GOT3 (cell line): ENCODE results near the gene SIT1.

Experiments
- DNase-seq: peaks from one replicate; lab custom pipeline; 2025; ENCODE audit warnings: mixed read lengths; lab: John Stamatoyannopoulos, UW

Gene SIT1

GRCh38 chr9:35682520-35683315 lies 32.0 kb upstream of the SIT1 start:
- no peak for DNase-seq

DNA sequence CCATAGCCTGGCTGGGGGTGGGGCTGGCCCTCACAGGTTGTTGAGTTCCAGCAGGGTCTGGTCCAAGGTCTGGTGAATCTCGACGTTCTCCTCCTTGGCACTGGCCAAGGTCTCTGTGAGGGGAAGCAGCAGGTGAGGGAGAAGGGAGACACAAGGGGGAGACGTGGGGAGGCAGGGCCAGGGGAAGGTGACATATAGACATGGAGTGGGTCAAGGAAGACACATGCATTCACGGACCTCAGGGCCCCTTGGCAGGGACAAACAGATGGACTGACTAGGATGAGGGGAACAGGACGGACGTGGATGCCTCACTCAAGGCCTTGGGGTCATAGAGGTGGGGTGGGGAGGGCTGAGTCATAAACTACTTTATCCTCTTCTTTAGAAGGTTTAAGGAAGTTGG lies 31.3 kb upstream of the SIT1 start:
- DNase-seq, result no peak

DNA sequence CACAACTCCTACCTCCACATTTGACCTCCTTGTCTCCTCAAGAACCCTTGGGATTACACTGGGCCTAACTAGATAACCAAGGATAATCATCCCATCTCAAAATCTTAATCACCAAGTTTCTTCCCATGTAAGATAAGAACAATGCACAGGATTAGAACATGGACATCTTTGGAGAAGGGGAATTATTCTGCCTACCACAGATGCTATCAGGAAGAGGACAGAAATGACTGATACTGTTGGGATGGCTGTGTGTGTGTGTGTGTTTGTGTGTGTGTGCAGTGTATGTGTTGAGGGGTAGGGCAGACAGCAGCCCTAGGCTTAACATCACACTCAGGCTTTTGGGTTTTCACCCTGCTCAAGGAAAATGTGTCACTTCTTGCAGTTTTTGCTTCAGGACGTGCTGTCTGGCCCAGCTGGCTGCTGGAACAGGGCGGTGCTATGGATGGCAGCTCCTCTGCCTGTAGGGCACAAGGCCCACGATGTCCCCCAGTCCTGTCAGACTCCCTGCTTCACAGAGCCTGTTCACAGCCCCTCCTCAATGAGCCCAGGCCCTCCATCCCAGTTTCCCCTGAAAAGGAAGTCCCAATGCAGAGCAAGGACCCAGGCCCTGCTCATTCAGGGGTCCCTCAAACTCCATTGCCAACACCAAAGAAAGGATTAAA lies 30.7 kb upstream of the SIT1 start:
- no peak for DNase-seq

GRCh38 chr9:35680331-35681105 lies 29.8 kb upstream of the SIT1 start:
- no peak for DNase-seq

DNA sequence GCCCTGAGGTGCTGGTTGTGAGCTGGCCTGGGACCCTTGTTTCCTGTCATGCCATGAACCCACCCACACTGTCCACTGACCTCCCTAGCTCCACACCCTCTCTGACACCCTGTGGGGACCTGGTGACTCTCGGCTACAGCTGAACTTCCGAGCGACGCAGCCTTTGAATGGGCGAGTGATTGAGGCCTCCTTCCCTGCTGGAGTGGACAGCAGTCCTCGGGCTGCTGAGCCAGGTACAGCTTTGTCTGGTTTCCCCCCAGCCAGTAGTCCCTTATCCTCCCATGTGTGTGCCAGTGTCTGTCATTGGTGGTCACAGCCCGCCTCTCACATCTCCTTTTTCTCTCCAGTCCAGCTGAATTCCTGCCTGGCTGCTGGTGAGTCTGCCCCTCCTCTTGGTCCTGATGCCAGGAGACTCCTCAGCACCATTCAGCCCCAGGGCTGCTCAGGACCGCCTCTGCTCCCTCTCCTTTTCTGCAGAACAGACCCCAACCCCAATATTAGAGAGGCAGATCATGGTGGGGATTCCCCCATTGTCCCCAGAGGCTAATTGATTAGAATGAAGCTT lies 29.1 kb upstream of the SIT1 start:
- no peak for DNase-seq

GRCh38 chr9:35679091-35679490 lies 28.4 kb upstream of the SIT1 start:
- no peak for DNase-seq

- no peak for DNase-seq
Measured at GRCh38 chr9:35675732-35676392, 25.1 kb upstream of the SIT1 start.

- DNase-seq, result no peak
Measured at GRCh38 chr9:35675204-35675603, 24.5 kb upstream of the SIT1 start.

DNA sequence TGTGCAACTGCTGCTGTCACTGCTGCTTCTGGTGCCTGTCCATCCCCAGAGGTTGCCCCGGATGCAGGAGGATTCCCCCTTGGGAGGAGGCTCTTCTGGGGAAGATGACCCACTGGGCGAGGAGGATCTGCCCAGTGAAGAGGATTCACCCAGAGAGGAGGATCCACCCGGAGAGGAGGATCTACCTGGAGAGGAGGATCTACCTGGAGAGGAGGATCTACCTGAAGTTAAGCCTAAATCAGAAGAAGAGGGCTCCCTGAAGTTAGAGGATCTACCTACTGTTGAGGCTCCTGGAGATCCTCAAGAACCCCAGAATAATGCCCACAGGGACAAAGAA lies 23.3 kb upstream of the SIT1 start:
- no peak for DNase-seq

DNA sequence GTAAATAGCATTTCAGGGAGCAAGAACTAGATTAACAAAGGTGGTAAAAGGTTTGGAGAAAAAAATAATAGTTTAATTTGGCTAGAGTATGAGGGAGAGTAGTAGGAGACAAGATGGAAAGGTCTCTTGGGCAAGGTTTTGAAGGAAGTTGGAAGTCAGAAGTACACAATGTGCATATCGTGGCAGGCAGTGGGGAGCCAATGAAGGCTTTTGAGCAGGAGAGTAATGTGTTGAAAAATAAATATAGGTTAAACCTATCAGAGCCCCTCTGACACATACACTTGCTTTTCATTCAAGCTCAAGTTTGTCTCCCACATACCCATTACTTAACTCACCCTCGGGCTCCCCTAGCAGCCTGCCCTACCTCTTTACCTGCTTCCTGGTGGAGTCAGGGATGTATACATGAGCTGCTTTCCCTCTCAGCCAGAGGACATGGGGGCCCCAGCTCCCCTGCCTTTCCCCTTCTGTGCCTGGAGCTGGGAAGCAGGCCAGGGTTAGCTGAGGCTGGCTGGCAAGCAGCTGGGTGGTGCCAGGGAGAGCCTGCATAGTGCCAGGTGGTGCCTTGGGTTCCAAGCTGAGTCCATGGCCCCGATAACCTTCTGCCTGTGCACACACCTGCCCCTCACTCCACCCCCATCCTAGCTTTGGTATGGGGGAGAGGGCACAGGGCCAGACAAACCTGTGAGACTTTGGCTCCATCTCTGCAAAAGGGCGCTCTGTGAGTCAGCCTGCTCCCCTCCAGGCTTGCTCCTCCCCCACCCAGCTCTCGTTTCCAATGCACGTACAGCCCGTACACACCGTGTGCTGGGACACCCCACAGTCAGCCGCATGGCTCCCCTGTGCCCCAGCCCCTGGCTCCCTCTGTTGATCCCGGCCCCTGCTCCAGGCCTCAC lies 22.6 kb upstream of the SIT1 start, which contains the start of gene CA9:
CA9 (plus strand) TSS at position 797 of the 893 bp plus-strand sequence; CDS start at position 829, 32 bp downstream.
- DNase-seq, result no peak

GRCh38 chr9:35669331-35670145 lies 18.8 kb upstream of the SIT1 start:
- DNase-seq, result no peak

- no peak for DNase-seq
Measured at GRCh38 chr9:35667939-35668338, 17.2 kb upstream of the SIT1 start.

GRCh38 chr9:35666549-35666948 lies 15.8 kb upstream of the SIT1 start:
- no peak for DNase-seq

DNA sequence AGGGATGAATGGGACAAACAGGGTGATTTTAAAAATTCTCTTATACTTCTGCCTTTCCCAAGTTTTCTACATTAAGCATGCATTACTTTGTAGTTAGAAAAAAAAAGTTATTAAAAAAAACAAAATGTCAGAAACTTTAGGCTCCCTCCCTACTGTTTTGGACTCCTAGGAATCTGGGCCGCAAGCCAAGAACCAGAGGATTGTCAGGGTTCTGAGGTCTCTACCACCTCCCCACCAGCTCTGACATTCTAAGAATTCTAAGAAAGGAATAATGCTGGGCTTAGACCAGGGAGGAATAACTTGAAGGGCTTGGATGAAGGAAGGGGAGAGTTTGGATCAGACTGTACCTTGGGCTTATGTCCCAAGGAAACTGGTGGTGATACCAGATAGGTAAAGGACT lies 15.3 kb upstream of the SIT1 start:
- no peak for DNase-seq

GRCh38 chr9:35665471-35665818 lies 14.7 kb upstream of the SIT1 start:
- no peak for DNase-seq

GRCh38 chr9:35664531-35665470 lies 14.1 kb upstream of the SIT1 start, which contains the start of gene ARHGEF39:
Gene ARHGEF39, minus strand, starts transcription at chr9:35665195. Its CDS starts 26 bp downstream, at chr9:35665169.
- no peak for DNase-seq

GRCh38 chr9:35662437-35662836 lies 11.7 kb upstream of the SIT1 start:
- no peak for DNase-seq

GRCh38 chr9:35661756-35662350 lies 11.1 kb upstream of the SIT1 start:
- DNase-seq, result no peak
